ENCODE measurements around the gene PHACTR3. TPM values are rescaled to one million over a fixed set of nuclear protein-coding genes. Genes with fewer than 3 reads are reported as not detected.

Gene PHACTR3
- total RNA-seq, 4 donors from 2014 or later: 0.54 to 0.81 (median 0.59) TPM; not detected in 1

DNA sequence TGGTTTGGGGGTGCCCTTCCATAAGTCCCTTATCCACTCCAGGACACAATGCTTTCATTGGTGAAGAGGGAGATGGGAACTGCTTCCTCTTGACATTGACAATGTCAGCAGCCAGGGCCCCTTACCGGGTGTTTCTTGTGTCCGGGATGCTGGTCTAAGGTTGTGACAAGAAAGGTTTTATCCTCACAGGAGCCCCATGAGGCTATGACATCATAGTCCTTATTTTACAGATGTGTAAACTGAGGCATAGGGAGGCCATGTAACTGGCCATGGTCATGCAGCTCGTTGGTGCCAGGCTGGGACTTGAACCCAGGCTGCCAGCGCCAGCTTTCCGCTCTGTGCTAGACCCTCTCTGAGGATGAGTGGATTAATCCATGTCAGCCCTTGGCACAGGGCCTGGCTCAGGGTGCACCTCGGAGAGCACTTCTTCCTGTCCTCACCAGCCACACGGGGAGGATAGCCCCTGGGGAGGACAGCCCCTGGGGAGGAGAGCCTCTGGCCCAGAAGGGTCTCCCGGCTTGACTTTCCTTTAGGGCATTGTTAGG lies 171.8 kb downstream of the PHACTR3 start:
- Histone ChIP-seq H3K27me3 (no peaks in the 10 kb centered on the region), H3K36me3 (no peaks in the 10 kb centered on the region), H3K4me1 (peaks cover 0 to 6% (median 0%) of the 10 kb centered on the region in 3 donors), H3K27ac (no peak overlapping the region), H3K9me3 (no peaks in the 10 kb centered on the region), H3K4me3 (no peak overlapping the region)
- TF ChIP-seq POLR2A (IDR thresholded peaks at IDR 0.05): no peak
- TF ChIP-seq, protein P1, sequence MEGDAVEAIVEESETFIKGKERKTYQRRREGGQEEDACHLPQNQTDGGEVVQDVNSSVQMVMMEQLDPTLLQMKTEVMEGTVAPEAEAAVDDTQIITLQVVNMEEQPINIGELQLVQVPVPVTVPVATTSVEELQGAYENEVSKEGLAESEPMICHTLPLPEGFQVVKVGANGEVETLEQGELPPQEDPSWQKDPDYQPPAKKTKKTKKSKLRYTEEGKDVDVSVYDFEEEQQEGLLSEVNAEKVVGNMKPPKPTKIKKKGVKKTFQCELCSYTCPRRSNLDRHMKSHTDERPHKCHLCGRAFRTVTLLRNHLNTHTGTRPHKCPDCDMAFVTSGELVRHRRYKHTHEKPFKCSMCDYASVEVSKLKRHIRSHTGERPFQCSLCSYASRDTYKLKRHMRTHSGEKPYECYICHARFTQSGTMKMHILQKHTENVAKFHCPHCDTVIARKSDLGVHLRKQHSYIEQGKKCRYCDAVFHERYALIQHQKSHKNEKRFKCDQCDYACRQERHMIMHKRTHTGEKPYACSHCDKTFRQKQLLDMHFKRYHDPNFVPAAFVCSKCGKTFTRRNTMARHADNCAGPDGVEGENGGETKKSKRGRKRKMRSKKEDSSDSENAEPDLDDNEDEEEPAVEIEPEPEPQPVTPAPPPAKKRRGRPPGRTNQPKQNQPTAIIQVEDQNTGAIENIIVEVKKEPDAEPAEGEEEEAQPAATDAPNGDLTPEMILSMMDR (IDR thresholded peaks at IDR 0.05): no peak
- no peak for TF ChIP-seq EP300 (IDR thresholded peaks at IDR 0.05)
- no peak for TF ChIP-seq POLR2AphosphoS5 (IDR thresholded peaks at IDR 0.05)
- WGBS, 2 donors (ENCODE audit: low coverage in 1 of 2): 46 to 80% methylated on average over 1 to 3 of the region's 8 CpGs
- no peak for ATAC-seq

DNA sequence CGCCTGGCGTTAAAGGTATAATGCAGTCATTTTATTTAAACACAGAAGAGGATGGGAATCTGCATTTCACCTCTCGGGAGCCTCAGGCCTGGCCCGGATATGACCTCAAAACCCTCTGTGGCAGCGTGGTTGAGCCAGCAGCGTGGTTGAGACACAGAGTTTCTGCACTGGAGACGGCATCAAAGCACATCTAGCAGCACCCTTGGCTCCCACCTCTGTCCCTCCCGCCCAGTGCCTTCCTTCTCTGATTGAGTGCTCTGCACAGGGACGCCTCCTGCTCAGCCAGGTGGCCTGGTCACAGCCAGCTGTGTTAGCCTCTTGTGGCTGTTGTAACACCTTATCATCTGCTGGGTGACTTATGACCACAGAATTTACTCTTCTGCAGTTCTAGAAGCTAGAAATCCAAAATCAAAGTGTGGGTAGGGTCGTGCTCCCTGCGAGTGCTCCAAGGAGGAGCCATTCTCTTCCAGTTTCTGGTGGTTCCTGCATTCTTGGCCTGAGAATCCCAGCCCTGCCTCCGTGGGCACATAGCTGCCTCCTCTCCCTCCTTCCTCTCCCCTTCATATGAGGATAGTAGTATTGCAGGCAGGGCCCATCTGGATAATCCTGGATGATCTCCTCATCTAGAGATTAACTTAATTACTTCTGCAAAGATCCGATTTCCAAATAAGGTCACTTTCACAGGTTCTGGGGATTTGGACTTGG lies 172.4 kb downstream of the PHACTR3 start:
- H3K27me3 ChIP-seq: no peaks in the 10 kb centered on the region
- WGBS, 2 donors (ENCODE audit: low coverage in 1 of 2): 72 to 82% methylated on average over 2 to 10 of the region's 13 CpGs
- no peaks in the 10 kb centered on the region for H3K4me1 ChIP-seq
- no peak for TF ChIP-seq EP300 (IDR thresholded peaks at IDR 0.05)
- TF ChIP-seq POLR2AphosphoS5 (IDR thresholded peaks at IDR 0.05): no peak
- no peak for TF ChIP-seq POLR2A (IDR thresholded peaks at IDR 0.05)
- TF ChIP-seq, protein P1 (IDR thresholded peaks at IDR 0.05): no peak
- no peaks in the 10 kb centered on the region for H3K36me3 ChIP-seq
- no peaks in the 10 kb centered on the region for H3K9me3 ChIP-seq
- H3K4me3 ChIP-seq: no peak overlapping the region
- ATAC-seq: no peak
- no peak overlapping the region for H3K27ac ChIP-seq

DNA sequence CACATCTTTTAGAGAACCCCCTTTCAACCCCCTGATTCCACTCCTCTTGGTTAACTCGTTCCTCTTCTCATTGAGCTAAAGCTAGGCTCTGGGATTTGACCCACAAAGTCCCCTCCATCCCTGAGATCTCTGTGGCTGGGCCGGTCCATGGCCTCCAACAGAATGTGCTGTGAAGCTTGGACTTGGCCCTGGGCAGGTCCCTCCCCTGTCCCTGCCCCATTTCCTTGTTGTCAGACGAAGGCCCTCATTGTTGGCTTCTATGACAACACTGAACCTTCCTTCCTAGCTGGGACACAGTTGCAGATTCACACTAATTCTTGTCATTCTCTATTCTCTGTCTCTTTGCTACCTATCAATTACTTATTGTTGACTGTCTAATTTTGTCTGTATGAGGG lies 173.0 kb downstream of the PHACTR3 start:
- WGBS, 2 donors (ENCODE audit: low coverage in 1 of 2): 68 to 79% methylated on average over 3 of the region's 3 CpGs
- Histone ChIP-seq H3K9me3 (no peaks in the 10 kb centered on the region), H3K36me3 (no peaks in the 10 kb centered on the region), H3K4me3 (no peak overlapping the region), H3K4me1 (no peaks in the 10 kb centered on the region), H3K27ac (no peak overlapping the region), H3K27me3 (no peaks in the 10 kb centered on the region)
- TF ChIP-seq, protein P1 (IDR thresholded peaks at IDR 0.05): no peak
- TF ChIP-seq POLR2A (IDR thresholded peaks at IDR 0.05) (no peak), EP300 (IDR thresholded peaks at IDR 0.05) (no peak)
- no peak for ATAC-seq

DNA sequence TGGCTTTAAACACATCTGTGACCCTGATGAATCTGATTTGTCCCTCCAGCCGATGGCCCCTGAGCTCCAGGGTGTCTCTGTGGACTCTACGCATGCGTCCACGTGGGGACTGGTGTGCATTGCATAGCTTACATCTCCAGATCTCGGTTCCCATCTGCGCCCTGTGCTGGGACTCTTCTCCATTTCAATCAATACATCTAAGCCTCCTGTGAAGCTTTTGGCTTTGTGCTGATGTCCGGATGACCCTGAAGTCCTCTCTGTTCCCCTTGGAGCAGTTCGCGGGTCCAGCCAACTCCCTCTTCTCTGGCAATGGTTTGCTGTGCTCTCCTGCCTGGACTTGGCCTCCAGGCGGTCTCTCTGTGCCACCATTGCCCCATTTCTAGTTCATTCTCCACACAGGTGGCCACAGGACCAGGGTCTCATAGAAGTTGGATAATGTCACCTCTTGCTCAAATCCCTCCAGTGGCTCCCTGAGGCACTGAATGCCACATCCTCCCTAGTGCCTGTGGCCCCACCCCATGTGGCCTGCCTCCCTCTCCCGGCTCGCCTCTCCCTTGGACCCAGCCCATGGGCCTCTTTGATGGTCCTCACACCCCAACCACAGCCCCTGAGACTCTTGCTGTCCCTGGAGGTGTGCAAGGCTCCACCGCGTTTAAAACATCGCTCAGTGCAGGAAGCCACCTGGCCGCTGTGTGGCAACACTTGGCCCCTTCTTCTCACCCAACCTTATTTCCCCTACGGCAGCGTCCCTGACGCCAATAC lies 173.7 kb downstream of the PHACTR3 start:
- Histone ChIP-seq H3K27me3 (no peaks in the 10 kb centered on the region), H3K4me3 (no peak overlapping the region), H3K4me1 (no peaks in the 10 kb centered on the region), H3K36me3 (no peaks in the 10 kb centered on the region), H3K9me3 (no peaks in the 10 kb centered on the region), H3K27ac (no peak overlapping the region)
- ATAC-seq: no peak
- 81 to 87% methylated on average over 9 to 17 of the region's 19 CpGs for WGBS, 2 donors (ENCODE audit: low coverage in 1 of 2)
- TF ChIP-seq, protein P1 (IDR thresholded peaks at IDR 0.05): no peak
- TF ChIP-seq EP300 (IDR thresholded peaks at IDR 0.05) (no peak), POLR2AphosphoS5 (IDR thresholded peaks at IDR 0.05) (no peak), POLR2A (IDR thresholded peaks at IDR 0.05) (no peak)

Data from gastroesophageal sphincter (tissue), 4 donors.